ENCODE results near the gene NYAP2. TPM values are rescaled to one million over a fixed set of nuclear protein-coding genes. Genes with fewer than 3 reads are reported as not detected.

Gene NYAP2
- total RNA-seq, 2 donors from 2014 or later = 0.52 TPM; not detected in 1

DNA sequence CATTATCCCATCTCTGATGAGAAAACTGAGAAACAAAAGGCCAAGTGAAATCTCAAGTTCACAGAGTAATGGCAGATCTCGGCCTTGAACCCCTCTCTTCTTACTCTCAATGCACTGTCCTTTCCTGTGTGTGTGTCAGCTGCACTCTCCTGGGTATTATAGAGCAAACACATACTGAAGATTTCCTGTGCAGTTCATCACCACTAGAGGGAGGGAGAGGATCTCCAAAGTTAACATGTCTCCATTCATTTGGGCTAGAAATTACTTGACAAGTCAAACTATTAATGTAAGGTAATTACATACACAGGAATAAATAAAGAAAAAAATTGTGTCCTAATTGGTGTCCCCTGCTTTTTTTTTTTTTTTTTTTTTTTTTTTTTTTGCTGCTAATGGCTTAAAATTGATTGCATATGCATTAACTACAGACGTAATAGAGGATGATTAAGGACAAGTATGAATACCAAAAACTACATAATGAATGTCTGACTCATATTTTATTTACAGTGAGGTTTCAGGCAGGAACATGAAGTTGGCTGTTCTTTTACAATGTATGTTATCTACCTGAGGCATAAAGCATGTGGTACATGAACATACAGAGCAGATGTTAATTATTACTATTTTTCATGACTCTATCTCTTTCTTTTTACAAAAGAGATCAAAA, 269.2 kb downstream of the NYAP2 start:
- H3K4me3 ChIP-seq = no peak overlapping the region
- intact Hi-C loops (cut with DNase I) = loop anchor here (10.0 kb wide), 1 partner anchor 1316 kb away; no protein-coding TSS in a partner anchor

DNA sequence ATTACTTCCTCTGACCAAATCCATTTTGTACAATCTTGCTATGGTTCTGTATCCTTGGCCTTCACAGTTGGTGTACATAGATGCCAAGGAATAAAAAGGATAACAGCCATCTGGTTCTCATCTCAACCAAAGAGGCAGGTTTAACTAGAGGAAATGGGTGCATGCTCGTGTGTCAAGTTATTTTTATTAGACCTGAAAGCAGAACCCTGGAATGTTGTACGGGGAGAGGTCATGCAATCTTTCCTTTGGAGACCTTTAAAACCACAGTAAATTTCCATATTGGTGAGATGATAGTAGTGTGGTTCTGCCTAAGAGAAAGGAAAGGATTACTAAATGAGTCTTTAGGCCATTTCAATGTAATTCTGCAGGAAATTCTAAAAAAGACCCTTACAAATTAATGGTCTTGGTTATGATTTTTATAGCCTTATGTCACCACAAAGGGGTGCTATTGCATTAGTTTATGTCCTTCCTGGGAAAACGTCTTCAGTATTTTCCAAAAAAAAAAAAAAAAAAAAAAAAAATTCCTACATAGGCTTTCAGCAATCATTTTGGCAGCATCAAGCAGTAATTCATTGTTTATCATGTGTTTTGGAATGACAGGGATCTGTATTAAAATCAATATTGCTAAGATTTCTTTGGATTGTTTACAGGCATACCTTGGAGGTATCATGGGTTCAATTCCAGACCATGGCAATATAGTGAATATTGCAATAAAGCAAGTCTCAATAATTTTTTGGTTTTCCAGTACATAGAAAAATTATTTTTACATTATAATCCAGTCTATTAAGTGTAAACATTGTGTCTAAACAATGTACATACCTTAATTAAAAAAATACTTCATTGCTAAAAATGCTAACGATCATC, 270.8 kb downstream of the NYAP2 start:
- TF ChIP-seq, protein P1, sequence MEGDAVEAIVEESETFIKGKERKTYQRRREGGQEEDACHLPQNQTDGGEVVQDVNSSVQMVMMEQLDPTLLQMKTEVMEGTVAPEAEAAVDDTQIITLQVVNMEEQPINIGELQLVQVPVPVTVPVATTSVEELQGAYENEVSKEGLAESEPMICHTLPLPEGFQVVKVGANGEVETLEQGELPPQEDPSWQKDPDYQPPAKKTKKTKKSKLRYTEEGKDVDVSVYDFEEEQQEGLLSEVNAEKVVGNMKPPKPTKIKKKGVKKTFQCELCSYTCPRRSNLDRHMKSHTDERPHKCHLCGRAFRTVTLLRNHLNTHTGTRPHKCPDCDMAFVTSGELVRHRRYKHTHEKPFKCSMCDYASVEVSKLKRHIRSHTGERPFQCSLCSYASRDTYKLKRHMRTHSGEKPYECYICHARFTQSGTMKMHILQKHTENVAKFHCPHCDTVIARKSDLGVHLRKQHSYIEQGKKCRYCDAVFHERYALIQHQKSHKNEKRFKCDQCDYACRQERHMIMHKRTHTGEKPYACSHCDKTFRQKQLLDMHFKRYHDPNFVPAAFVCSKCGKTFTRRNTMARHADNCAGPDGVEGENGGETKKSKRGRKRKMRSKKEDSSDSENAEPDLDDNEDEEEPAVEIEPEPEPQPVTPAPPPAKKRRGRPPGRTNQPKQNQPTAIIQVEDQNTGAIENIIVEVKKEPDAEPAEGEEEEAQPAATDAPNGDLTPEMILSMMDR (IDR thresholded peaks at IDR 0.05) = peak in 6 of 7 experiments; percentile 22 to 47 (median 38)
- no peak for TF ChIP-seq POLR2A (IDR thresholded peaks at IDR 0.05)
- Histone ChIP-seq H3K27ac (no peak overlapping the region), H3K36me3 (replicated peaks in 1 of 2; ENCODE audit: insufficient read depth in 1 of 2, low read depth in 2 of 2) (no peaks in the 10 kb centered on the region), H3K27me3 (no peaks in the 10 kb centered on the region), H3K9me3 (no peaks in the 10 kb centered on the region), H3K4me3 (no peak overlapping the region), H3K4me1 (no peaks in the 10 kb centered on the region)
- intact Hi-C loops (cut with DNase I) = loop anchor here (10.0 kb wide), 1 partner anchor 1134 kb away; no protein-coding TSS in a partner anchor
- DNase-seq (no peak), ATAC-seq (no peak)
- WGBS, 2 donors = 50 to 58% methylated on average over 4 of the region's 4 CpGs

More for the DNA sequence above, 269.2 kb downstream of the NYAP2 start:
- ATAC-seq (peak; percentile 71), DNase-seq (peak in 3 of 4 donors; percentile 10 to 27 (median 17))
- WGBS, 2 donors = 39 to 46% methylated on average over 2 of the region's 2 CpGs
- H3K36me3 ChIP-seq (replicated peaks in 1 of 2; ENCODE audit: insufficient read depth in 1 of 2, low read depth in 2 of 2) = no peaks in the 10 kb centered on the region
- no peaks in the 10 kb centered on the region for H3K27me3 ChIP-seq
- H3K27ac ChIP-seq = no peak overlapping the region
- TF ChIP-seq, protein P1 (IDR thresholded peaks at IDR 0.05) = peak in 6 of 7 experiments; percentile 40 to 64 (median 56)
- no peak for TF ChIP-seq POLR2A (IDR thresholded peaks at IDR 0.05)
- H3K4me1 ChIP-seq = no peaks in the 10 kb centered on the region
- no peaks in the 10 kb centered on the region for H3K9me3 ChIP-seq

DNA sequence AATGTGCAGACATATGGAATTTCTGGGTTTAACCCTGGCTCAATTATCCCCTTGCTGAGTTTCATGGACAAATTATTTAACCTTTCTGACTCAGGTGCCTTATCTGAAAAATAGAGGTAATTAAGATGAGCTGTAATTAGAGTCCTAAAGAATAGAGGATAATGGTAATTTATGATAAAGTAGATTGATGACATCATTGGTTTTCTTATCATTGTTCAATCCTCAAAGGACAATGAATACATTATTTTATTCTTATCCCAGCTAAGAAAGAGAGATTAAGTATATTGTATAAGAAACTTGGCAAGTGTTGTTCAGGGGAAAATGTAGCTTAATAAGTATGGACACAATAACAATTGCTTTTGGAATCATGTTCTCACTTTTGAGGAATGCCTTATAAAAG, 279.3 kb downstream of the NYAP2 start:
- intact Hi-C loops (cut with DNase I) = loop anchor here (10.0 kb wide), 1 partner anchor 1126 kb away; no protein-coding TSS in a partner anchor
- H3K4me3 ChIP-seq = no peak overlapping the region
- ATAC-seq = no peak
- H3K36me3 ChIP-seq (replicated peaks in 1 of 2; ENCODE audit: insufficient read depth in 1 of 2, low read depth in 2 of 2) = no peaks in the 10 kb centered on the region
- TF ChIP-seq, protein P1 (IDR thresholded peaks at IDR 0.05) = no peak
- no peak for TF ChIP-seq POLR2A (IDR thresholded peaks at IDR 0.05)
- DNase-seq = no peak
- H3K27ac ChIP-seq = no peak overlapping the region
- H3K4me1 ChIP-seq = no peaks in the 10 kb centered on the region
- H3K9me3 ChIP-seq = no peaks in the 10 kb centered on the region
- no peaks in the 10 kb centered on the region for H3K27me3 ChIP-seq

DNA sequence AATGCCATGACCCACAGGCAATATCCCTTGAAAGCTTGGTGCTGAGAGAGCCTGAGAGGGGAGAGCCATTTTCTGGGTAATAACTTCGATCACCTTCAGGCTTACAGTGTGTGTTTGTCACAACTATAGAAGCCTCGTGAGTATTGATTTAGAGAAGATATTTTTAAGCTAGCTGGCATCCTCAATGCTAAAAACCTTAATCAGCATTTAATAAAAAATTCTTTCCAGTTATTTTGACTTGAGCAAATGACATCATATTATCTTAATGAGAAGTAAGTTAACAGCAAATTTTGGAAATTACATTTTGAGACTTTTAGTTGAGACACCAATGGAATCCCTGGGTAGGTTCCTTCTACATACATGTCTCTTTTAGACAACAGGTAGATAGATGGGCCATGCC, 283.7 kb downstream of the NYAP2 start:
- Histone ChIP-seq H3K27ac (no peak overlapping the region), H3K4me1 (no peaks in the 10 kb centered on the region), H3K36me3 (replicated peaks in 1 of 2; ENCODE audit: insufficient read depth in 1 of 2, low read depth in 2 of 2) (no peaks in the 10 kb centered on the region), H3K27me3 (no peaks in the 10 kb centered on the region), H3K9me3 (no peaks in the 10 kb centered on the region), H3K4me3 (no peak overlapping the region)
- TF ChIP-seq, protein P1 (IDR thresholded peaks at IDR 0.05) = no peak
- TF ChIP-seq POLR2A (IDR thresholded peaks at IDR 0.05) = no peak
- WGBS, 2 donors = 53% methylated on average over 2 of the region's 2 CpGs
- DNase-seq (no peak), ATAC-seq (no peak)
- intact Hi-C loops (cut with DNase I) = no loop called here
